Sciatic nerve (tissue), 2 donors: Measurements from ENCODE around the gene FOXM1. TPM values are rescaled to one million over a fixed set of nuclear protein-coding genes. Genes with fewer than 3 reads are reported as not detected.

ENCODE experiments used
- ATAC-seq: fragments of 200-7000 bp; cut with Tn5 transposase; one replicate; pipeline ENCODE4 v1.9.1; 2020; ENCODE audit warnings: mild to moderate bottlenecking, moderate library complexity
- DNase-seq: peaks from one replicate; pipeline ENCODE4 v3.0.0-alpha.2; 2020; ENCODE audit warnings: low spot score
- intact Hi-C: fragments of 100-400 bp; cut with DNase I; formaldehyde crosslinking; loops from one replicate; pipeline ENCODE4 v1.14.2; 2022
- total RNA-seq: library from RNA; stranded (reverse); fragmentation: NEBNext Ultra II Directional; extraction: Animal tissue kit (Norgen Biotek cat#: 25700); gene quantifications from one replicate; pipeline ENCODE4 v1.2.1, GENCODE V29; 2021
- donor health status: DM: no; HTN: no; CAD: no.
- donor health status: DM: no; HTN: no; CAD: no.

FOXM1 gene
- total RNA-seq, 1 donor from 2014 or later = 0.18 TPM

DNA sequence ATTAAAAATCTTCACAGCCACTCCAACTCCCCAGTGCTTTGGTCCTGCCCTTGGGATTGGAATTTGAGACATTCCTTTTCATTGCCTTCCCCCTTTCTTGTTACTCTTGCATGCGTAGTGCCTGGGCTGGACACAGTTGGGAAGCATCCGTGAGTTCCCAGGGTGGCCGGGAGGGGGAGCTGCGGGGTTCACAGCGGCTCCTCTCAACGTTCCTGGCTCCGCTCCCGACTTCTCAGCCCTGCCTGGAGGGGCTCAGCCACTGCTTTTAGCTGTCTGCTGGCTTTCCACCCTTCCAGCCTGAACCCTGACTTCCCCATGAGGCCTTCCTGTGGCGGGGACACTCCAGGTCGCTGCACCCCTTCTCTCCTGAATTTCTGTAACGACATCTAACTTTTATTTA, 23.3 kb downstream of the FOXM1 start:
- DNase-seq (peak; percentile 91), ATAC-seq (peak; percentile 84)
- intact Hi-C loops = loop anchor here (10.0 kb wide), 1 partner anchor 181 kb away; no protein-coding TSS in a partner anchor

DNA sequence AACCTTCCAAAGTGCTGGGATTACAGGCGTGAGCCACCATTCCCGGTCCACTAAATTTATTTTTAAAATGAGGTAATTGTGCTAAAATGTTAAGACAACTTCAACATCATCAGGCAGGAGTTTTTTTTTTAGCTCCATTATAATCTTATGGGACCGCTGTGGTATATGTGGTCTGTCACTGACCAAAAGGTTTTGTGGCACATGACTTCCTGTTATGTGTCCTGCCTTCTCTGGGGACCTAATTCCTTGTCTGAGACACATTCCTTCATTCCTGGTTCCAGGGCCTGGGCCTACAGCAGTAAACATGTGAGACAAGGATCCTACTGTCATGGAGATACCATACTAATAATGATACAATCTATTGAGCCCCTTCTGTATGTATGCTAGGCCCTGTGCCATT, 25.0 kb downstream of the FOXM1 start:
- DNase-seq (no peak), ATAC-seq (no peak)
- intact Hi-C loops = loop anchor here (10.0 kb wide), 1 partner anchor 183 kb away; no protein-coding TSS in a partner anchor

DNA sequence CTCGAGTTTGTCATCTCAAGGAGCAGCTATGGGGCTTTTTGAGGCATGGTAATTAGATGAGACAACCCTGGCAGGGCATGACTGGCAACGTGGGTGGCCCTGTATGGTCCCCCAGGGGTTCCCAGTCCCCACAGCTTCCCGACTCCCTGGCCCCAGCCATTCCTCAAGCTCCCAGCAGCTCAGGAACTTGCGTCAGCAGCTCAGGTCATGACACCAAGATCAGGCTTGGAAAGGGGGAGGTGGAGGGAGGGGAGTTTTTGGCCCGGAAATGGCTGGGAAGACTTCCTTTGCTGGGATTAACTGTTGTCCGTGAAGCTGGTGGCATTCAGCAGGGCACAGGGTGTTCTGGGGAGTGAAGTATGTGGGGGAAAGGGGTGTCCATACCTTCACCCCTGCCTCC, 31.7 kb downstream of the FOXM1 start:
- intact Hi-C loops = no loop called here
- no peak for DNase-seq
- peak; percentile 74 for ATAC-seq

DNA sequence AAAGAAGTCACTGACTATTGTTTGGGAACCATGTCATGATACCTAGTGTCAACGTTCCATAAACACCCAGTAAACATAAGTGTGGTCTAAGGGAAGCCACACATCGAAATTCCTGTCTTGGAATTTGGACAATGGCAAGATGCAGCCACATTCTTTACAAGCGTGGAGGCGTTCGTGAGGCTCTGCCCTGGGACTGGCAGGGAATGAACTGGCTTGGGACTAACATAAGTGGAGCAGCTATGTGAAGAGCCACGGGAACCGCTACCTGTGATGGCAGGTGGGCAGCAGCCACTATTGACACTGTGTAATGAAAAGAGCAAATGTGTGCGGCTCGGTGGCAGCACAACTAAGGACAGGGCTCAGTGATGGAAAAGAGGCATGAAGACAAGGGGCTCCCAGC, 32.2 kb downstream of the FOXM1 start:
- no peak for DNase-seq
- intact Hi-C loops = no loop called here
- ATAC-seq = no peak

DNA sequence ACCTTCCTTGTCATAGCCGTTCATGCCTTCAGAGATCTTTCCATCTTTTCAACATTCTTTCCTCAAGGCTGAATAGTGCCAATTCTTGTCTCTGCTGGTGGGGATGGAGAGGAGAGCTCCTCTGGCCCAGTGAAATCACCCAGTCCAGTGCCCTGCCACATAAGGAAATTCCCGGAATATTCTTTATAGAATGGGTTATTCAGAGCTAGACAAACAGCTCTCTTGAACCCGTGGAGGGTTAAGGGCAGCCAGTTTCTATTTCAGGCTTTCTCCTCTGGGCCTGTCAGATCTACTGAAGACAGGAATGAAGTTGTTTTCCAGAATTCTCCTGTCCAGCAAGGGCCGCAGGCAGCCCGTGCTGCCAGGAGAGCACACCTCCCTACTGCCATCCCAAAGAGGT, 34.0 kb downstream of the FOXM1 start:
- intact Hi-C loops = no loop called here
- no peak for DNase-seq
- peak; percentile 65 for ATAC-seq

DNA sequence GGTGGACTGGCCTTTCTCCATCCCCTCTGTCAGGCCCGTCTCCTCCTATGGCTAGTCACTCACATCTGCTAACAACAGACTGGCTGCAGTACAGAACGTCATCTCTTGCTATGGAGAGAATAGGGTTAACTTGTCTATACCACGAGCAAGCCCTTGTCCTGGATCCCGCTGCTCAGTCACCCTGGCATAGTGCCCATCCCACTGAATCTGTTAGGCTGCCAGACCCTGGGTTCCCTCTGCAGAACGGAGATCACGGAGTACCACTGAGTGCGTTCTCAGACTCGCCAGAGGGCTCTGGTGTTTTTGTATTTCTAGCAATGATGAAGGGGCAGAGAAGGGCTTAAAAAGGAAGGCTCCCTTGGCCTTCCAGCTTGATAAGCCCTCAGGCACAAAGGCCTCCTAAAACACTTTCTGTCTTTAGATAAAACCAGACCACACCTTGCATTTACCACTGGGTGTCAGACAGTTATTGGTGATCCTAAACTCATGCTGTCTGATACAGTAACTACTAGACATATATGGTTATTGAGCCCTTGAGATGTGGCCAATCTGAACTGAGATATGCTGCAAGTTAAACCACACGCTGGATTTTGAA, 35.8 kb downstream of the FOXM1 start:
- no peak for DNase-seq
- no peak for ATAC-seq
- intact Hi-C loops = no loop called here

DNA sequence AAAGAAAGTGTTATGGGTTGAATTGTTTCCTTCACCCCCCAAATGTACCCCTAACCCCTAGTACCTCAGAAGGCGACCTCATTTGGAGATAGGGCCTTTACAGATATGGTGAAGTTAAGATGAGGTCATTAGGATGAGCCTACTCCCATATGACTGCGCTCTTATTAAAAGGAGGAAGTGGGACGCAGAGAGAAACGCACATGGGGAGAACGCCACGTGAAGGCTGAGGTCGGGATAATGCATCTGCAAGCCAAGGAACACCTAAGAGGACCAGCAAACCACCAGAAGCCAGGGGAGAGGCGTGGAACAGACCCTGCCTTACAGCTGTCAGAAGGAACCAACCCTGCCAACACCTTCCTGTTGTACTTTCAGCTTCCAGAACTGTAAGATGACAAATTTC, 40.4 kb downstream of the FOXM1 start:
- intact Hi-C loops = no loop called here
- ATAC-seq (no peak), DNase-seq (no peak)

DNA sequence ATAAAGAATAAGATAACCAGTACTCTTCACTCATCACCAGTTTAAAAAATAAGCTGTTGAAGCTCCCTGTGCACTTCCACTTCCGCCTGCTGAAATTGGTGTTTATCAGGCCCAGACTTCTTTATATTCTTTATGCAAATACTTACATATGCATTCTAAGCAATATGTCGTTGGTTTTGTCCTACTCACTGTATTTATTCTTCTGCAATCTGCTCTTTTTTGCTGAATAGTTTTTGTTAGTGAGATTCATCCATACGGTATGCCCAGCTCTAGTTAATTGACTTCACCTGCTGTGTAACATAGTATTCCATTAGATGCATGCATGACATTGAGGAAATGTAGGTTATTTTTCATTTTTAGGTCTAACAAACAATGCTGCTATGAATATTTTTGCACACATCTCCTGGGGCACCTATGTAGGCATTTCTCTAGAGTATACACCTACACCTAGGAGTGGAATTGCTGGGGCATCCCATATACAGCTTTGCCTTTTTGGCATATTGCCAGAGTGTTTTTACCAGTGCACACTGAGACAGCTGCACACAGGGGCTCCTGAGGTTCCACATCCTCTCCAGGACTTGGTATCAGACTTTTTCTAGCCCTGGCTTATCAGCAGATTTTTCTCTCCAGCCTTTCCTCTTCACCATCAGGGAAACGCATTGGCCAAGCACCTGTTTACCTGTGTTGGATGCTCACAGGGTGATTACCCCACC, 41.1 kb downstream of the FOXM1 start:
- ATAC-seq = no peak
- intact Hi-C loops = no loop called here
- DNase-seq = no peak

DNA sequence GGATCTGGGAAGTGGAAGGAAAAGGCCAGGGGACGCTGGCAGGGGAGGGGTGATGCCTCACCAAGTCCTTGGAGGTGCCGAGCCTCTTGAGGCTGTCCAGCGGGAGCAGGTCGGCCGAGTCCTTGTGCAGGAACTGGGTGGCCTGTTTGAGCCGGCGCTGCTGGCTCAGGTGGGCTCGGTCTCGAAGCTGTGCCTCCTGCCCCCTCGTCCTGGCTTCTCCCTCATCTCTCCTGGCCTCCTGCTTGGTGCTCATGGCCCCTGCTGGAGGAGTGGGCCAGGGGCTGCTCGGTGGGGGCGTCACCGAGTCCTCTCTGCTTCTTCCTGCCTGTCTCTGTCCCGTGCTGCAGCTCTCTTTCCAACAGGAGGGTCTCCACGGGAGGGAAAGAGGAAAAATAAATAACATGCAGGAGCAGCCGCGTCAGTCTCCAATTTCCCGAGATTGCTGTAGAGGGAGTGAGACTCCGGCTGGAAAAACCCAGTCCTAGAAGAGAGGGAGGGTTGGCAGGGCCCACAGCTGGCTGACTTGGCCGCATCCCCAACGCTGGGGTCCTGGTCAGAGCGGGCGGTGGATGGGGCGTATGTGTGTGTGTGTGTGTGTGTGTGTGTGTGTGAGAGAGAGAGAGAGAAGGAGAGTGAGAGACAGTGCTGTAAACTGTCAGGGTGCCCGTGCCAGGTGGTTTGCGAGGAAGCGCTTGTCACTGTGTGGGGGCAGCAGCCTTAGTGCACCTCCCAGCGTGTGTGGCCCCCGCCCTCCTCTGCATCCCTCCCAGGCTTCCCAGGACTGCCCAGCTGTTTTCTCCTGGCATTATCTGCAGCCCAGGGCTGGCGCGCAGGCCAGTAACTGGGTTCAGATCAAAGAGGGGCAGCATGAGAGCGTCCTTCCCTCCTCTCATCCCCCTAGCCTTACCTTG, 42.1 kb downstream of the FOXM1 start, which contains the start of gene NRIP2:
Gene NRIP2 (minus strand): TSS at position 455 of the 911 bp plus-strand sequence. CDS start 52 bp downstream, at position 403.
- ATAC-seq (peak; percentile 85), DNase-seq (peak; percentile 75)
- intact Hi-C loops = no loop called here

DNA sequence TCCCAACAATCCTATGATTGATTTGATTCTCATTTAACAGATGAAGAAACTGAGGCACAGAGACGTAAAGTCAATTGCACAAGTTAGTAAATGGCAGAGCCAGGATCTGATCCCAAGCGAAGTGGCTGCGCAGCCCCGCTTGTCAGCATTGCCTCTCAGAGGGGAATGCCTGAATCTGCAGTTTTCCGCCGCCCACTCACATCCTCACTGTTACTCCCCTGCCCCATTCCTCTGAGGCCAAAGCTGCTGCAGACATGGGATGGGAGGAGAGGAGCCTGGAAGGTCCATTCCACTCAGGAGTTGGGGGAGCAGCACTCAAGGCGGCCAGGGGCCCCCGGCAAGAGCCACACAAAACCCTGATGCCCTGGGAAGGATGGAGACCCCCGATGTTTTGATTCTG, 43.2 kb downstream of the FOXM1 start:
- intact Hi-C loops = no loop called here
- ATAC-seq (peak; percentile 65), DNase-seq (peak; percentile 78)

DNA sequence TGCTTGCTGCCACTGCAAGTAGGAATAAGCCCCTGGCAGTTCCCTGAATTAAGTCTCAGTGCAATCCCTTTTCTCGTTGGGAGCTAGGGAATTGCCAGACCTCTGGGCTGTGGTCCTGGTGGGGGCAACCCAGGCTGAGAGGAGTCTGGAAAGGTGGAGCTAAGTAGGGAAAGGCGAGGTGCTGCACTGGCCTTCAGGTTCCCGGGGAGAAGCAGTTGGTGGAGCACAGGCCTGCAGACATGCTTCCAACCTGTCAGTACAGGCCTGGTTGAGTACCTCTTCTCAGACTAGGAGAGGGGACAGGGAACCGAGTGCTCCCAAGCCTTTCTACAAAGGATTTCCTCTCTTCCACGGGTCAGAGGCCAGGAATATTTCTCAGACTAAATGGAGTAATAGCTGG, 43.6 kb downstream of the FOXM1 start:
- intact Hi-C loops = no loop called here
- no peak for DNase-seq
- ATAC-seq = no peak

DNA sequence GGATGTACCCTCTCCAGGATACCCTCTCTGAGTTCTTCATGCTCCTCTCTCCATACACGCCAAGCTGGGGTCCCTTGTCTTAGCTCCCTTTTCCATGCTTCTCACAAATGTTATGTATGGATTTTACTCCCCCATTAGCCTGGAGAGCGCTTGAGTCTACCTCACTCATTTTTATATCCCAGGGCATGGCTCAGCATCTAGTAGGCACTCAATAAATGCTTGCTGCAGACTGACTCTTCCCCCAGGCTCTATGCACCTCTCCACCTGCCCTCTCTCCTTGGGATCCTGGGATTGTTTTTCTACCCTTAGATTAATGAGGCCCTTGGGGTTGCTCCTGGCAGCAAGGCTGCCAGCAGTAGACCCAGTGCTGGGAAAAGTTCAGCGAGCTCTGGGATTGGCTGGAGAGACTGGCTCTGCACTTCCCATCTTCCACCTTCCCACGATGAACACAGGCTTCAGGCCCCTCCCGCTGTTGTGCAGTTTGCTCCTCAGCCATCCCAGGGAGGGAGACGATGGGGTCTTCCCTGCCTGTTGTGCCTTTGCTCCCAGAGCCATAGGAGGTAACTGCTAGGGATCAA, 44.3 kb downstream of the FOXM1 start:
- intact Hi-C loops = no loop called here
- no peak for DNase-seq
- no peak for ATAC-seq

DNA sequence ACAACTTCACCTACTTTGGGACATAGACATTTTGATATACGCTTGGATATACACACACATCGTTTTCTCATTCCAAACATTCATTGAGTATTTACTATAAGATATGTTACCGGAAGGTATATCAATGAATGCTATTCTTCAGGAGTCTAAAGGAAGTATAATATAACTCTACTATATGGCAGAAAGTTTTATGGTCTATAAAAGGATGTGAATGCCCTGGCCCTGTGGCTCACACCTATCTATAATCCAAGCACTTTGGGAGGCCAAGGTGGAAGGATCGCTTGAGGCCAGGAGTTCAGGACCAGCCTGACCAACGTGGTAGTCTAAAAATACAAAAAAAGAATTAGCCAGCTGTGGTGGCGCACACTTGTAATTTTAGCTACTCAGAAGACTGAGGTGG, 47.7 kb downstream of the FOXM1 start:
- no peak for DNase-seq
- intact Hi-C loops = no loop called here
- no peak for ATAC-seq

DNA sequence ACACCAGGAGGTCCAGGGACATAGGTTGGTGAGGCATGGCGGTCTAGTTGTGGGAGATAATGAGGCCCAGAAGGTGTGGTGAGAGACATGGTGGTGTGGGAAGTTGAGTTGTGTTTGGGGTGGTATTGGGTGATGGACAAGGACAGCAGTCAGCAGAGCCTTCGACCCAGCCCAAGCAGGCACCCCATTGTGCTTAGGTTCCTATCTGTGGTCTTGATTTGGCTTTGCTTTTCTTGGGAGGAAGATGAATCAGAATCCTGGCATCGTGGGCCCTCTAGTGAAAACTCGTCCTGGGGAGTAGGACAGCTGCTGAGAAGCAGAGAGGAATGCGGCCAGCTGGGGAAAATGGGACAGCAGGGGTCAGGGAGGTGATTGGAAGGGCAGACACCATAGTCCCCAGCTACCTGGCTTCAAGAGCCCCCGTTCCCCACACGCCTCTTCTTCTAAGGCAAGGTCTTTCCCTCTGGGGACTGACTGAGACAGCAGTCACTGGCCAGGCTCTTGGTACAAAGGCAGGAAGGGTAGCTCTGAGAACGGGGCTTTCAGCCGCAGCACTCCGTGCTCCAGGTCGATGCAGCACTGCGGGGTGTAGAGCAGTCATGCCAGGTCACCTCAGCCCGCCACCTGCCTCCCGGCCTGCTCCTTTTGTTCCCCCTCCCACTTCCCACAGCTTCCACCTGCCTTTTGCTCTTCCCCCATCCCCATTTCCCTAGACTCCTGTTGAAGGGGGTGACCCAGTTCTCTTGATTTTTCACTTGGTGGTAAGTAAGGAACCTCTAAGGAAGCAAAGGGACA, 50.1 kb downstream of the FOXM1 start:
- no peak for DNase-seq
- ATAC-seq = no peak
- intact Hi-C loops = no loop called here

DNA sequence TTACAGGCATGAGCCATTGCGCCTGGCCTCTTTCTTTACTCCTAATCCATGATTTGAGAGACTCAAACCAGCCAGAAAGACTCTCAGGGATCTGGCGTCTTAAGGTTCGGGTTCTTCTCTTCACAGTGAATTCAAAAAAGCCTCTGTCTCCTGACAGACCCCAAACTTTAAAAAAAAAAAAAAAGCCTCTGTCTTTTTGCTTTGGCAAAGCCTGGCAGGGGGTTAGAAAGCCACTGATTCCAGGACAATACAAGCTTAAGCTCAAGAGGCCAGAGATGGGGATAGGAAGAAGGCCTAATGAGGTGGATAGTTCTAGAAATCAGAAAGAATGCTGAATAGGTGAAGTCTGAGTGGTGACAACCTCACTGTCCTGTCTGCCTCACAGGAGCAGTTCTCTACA, 50.9 kb downstream of the FOXM1 start:
- intact Hi-C loops = no loop called here
- ATAC-seq (no peak), DNase-seq (no peak)

DNA sequence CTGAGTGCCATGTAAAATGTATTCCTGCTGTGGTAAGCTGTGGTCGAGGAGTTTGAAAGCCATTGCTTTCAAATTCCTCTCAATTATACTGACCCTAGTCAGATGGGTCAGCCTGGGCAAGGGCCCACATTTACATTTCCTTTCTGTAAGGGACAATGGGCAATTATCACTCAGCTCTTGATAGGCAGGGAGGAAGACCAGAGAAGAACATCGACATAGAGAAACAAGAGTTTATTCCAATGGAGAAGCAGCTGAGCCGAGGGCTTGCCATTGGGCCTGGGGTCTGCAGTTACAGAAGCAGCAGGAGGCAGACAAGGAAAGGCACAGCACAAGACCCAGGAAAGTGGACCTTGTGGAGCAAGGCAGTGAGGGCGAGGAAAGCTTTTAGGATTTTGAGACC, 51.8 kb downstream of the FOXM1 start:
- ATAC-seq (no peak), DNase-seq (no peak)
- intact Hi-C loops = no loop called here

DNA sequence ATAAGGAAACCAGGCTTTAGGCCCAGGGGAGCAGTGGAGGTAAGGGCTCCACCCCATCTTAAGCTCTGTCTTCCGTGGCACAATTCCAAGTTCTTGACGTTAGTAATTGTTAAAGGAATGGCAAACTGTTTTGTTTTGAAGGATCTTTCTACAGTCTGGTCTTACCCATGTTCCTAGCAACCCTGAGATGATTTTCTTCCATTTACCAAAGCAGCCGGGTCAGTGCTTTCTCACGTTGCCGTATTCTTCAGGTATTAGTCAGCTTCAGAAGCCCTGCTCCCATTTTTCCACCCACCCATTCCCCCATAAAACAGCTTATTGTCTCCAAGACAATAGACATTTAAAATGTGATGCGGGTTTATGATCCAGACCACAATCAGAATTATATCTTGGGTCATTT, 52.4 kb downstream of the FOXM1 start:
- no peak for ATAC-seq
- no peak for DNase-seq
- intact Hi-C loops = no loop called here

DNA sequence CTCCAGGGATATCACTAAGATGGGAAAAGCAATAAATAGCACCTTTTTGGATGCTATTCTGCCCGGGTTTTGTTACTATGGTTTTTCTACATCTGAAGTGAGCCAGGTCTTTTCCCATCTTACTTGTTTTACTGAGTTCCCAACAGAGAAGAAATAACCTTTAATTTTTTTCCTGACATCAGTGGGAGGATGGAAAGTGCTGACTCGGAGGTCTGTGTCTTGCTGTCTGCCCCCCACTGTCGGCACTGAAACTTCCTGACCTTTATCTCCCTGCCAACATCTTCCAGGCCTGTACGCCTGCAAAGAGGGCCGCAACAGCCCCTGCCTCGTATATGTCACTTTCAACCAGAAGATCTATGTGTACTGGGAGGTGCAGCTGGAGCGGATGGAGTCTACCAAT, 53.5 kb downstream of the FOXM1 start:
- DNase-seq = no peak
- intact Hi-C loops = no loop called here

DNA sequence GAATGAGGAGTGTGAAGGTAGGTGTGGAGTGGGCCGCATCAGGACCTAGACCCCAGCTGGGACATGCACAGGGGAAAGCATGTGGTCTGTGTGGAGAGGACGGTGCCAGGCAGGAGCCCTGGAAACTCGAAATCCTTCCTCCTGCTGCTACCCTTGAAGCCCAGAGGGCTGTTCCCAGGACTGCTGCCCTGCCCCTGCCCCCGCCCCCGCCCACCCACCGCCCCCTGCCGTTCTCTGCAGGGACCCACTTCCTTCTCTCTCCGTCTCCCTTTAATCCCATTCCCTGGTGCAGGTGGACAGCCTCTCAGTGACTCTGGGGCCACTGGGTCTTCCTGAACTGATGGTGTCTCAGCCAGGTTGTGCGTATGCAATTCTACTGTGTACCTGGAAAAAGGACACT, 56.5 kb downstream of the FOXM1 start:
- ATAC-seq = no peak
- no peak for DNase-seq
- intact Hi-C loops = no loop called here

More for the DNA sequence above, 53.5 kb downstream of the FOXM1 start:
- ATAC-seq = no peak
